Lung (tissue), 12 donors: Measurements from ENCODE around the gene AUTS2. TPM values are rescaled to one million over a fixed set of nuclear protein-coding genes. Genes with fewer than 3 reads are reported as not detected.
"Not testable (repeated sequence)": the region's sequence is repeated elsewhere in the genome, so short reads cannot be mapped to it uniquely, and the experiment has no call there.

Experiments used
- ATAC-seq: fragments of 200-7000 bp; cut with Tn5 transposase; one replicate; pipeline ENCODE4 v1.9.1; 2020; ENCODE audit warnings: moderate number of reproducible peaks; ENCODE audit not compliant: insufficient read depth, low FRiP score
- DNase-seq, 3 donors: peaks; one replicate each; pipeline ENCODE4 v3.0.0-alpha.2; 2013 to 2017
- H3K27ac ChIP-seq, 2 donors: one replicate each; pipeline ENCODE4 v1.5.1; 2013; ENCODE audit warnings: mild to moderate bottlenecking in 2 of 2, moderate library complexity in 2 of 2, control low read depth in 1 of 2, inconsistent platforms in 1 of 2, low read depth in 1 of 2, low read length in 1 of 2
- H3K27me3 ChIP-seq, 3 donors: one replicate each; pipeline ENCODE4 v1.5.1; 2013; ENCODE audit warnings: low read length in 2 of 3; ENCODE audit not compliant: control insufficient read depth in 3 of 3, insufficient read depth in 3 of 3
- H3K36me3 ChIP-seq, 4 donors: one replicate each; pipeline ENCODE4 v1.5.1; 2013; ENCODE audit warnings: low read length in 4 of 4, mild to moderate bottlenecking in 1 of 4, moderate library complexity in 1 of 4; ENCODE audit not compliant: control insufficient read depth in 4 of 4, insufficient read depth in 4 of 4
- H3K4me1 ChIP-seq, 5 donors: one replicate each; pipeline ENCODE4 v1.5.1; 2013; ENCODE audit warnings: low read length in 5 of 5, mild to moderate bottlenecking in 2 of 5, moderate library complexity in 1 of 5; ENCODE audit not compliant: control insufficient read depth in 5 of 5, insufficient read depth in 5 of 5
- H3K4me3 ChIP-seq: one replicate; pipeline ENCODE4 v1.5.1; 2013; ENCODE audit warnings: mild to moderate bottlenecking, control low read depth, moderate library complexity
- H3K9ac ChIP-seq, 2 donors: one replicate each; pipeline ENCODE4 v1.5.1; 2013; ENCODE audit warnings: low read length in 2 of 2, control low read depth in 1 of 2; ENCODE audit not compliant: insufficient read depth in 1 of 2
- H3K9me3 ChIP-seq, 4 donors: one replicate each; pipeline ENCODE4 v1.5.1; 2013; ENCODE audit warnings: low read length in 3 of 4, mild to moderate bottlenecking in 1 of 4, moderate library complexity in 1 of 4; ENCODE audit not compliant: control insufficient read depth in 4 of 4, insufficient read depth in 3 of 4
- CTCF ChIP-seq: IDR thresholded peaks from 2 replicates; pipeline ENCODE4 v1.5.1; 2012; ENCODE audit warnings: mild to moderate bottlenecking; ENCODE audit errors: control extremely low read depth, extremely low read depth
- WGBS, 2 donors: extraction: QIAGEN DNeasy Blood & Tissue Kit; methylation state at CpG; one replicate each; pipeline ENCODE4 v1.1.7; 2013; 5-methylcytosine and 5-hydroxymethylcytosine counted together
- polyA plus RNA-seq, 2 donors: library from polyadenylated mRNA; stranded (reverse); fragments of 200-250 nt; gene quantifications; one replicate each; pipeline ENCODE4 v1.2.1, GENCODE V29; 2013
- total RNA-seq, 2 donors: library from RNA; depleted of rRNA in 1 of 2; stranded (reverse); fragments of >200 nt in 1 of 2; gene quantifications; one replicate each; pipeline ENCODE4 v1.2.1, GENCODE V29; 2014 to 2021
- donor health status: control.
- donor health status: control.
- donor health status: Bipolar disorder and iron deficiency.
- donor health status: healthy.
- donor health status: DM: yes; HTN: yes; CAD: no.

Gene AUTS2
- total and polyA plus RNA-seq, 4 donors: 11.8 to 115 (median 40.6) TPM

- Histone ChIP-seq H3K27me3 (no peaks in the 10 kb centered on the region), H3K4me3 (no peak overlapping the region), H3K27ac (peak overlapping the region in 1 of 2 donors; percentile 88), H3K9ac (no peak overlapping the region), H3K4me1 (peaks cover 0 to 10% (median 7%) of the 10 kb centered on the region in 5 donors), H3K9me3 (no peaks in the 10 kb centered on the region), H3K36me3 (no peaks in the 10 kb centered on the region)
- 51 to 67% methylated on average over 13 of the region's 13 CpGs for WGBS, 2 donors
- ATAC-seq (no peak), DNase-seq (peak in 2 of 3 donors; percentile 32 to 41)
- TF ChIP-seq CTCF: no peak
Measured at GRCh38 chr7:70728872-70729552, 1130.7 kb downstream of the AUTS2 start.

- not testable (repeated sequence) for H3K9me3 ChIP-seq
- ATAC-seq: peak; percentile 71
Measured at GRCh38 chr7:70729553-70730157, 1131.4 kb downstream of the AUTS2 start.

GRCh38 chr7:70730451-70731110 is 1132.3 kb downstream of the AUTS2 start:
- Histone ChIP-seq H3K4me3 (no peak overlapping the region), H3K9me3 (no peaks in the 10 kb centered on the region), H3K27me3 (no peaks in the 10 kb centered on the region), H3K27ac (peak overlapping the region in 1 of 2 donors; percentile 26), H3K4me1 (peaks cover 0 to 10% (median 8%) of the 10 kb centered on the region in 5 donors), H3K36me3 (no peaks in the 10 kb centered on the region), H3K9ac (no peak overlapping the region)
- 88 to 94% methylated on average over 7 of the region's 7 CpGs for WGBS, 2 donors
- no peak for ATAC-seq
- TF ChIP-seq CTCF: no peak
- DNase-seq: no peak

More at GRCh38 chr7:70729553-70730157, 1131.4 kb downstream of the AUTS2 start:
- 74 to 83% methylated on average over 13 of the region's 13 CpGs for WGBS, 2 donors
- DNase-seq: peak in 2 of 3 donors; percentile 45 to 71
- H3K36me3 ChIP-seq, H3K9ac ChIP-seq, H3K27me3 ChIP-seq, H3K4me1 ChIP-seq, H3K4me3 ChIP-seq: not testable (repeated sequence)
- H3K27ac ChIP-seq: peak overlapping the region in 1 of 2 donors; percentile 88

GRCh38 chr7:70733090-70733489 is 1134.8 kb downstream of the AUTS2 start:
- Histone ChIP-seq H3K27me3 (no peaks in the 10 kb centered on the region), H3K9ac (no peak overlapping the region), H3K4me3 (no peak overlapping the region), H3K27ac (no peak overlapping the region), H3K4me1 (peaks cover 3 to 25% (median 10%) of the 10 kb centered on the region in 5 donors), H3K36me3 (no peaks in the 10 kb centered on the region), H3K9me3 (no peaks in the 10 kb centered on the region)
- DNase-seq (no peak), ATAC-seq (no peak)
- 88 to 93% methylated on average over 2 of the region's 2 CpGs for WGBS, 2 donors
- no peak for TF ChIP-seq CTCF
